HEK293T (cell line): ENCODE data around the gene MDFI.

Source experiments
- CTCF ChIA-PET: fragments of 350-600 bp; formaldehyde crosslinking; extraction: SDS; loops from one replicate; lab custom pipeline; 2021; ENCODE audit warnings: antibody characterized with exemption, inconsistent platforms; lab: Yijun Ruan, JAX
- POLR2A ChIA-PET: fragments of 350-600 bp; formaldehyde crosslinking; extraction: SDS; loops from one replicate; lab custom pipeline; 2020; ENCODE audit warnings: antibody characterized with exemption, inconsistent platforms; lab: Yijun Ruan, JAX
- DNase-seq: peaks from one replicate; pipeline ENCODE4 v3.0.0; 2012; ENCODE audit warnings: mixed read lengths; ENCODE audit errors: extremely low spot score
- ARNT ChIP-seq: fragments of 450-650 bp; IDR thresholded peaks from 2 replicates; pipeline ENCODE4 v1.6.1; 2017; ENCODE audit warnings: mild to moderate bottlenecking
- BHLHE40 ChIP-seq: fragments of 450-650 bp; IDR thresholded peaks from 2 replicates; pipeline ENCODE4 v1.6.1; 2016; ENCODE audit warnings: mild to moderate bottlenecking, moderate library complexity, borderline replicate concordance
- CTBP1 ChIP-seq: fragments of 450-650 bp; IDR thresholded peaks from 2 replicates; pipeline ENCODE4 v1.6.1; 2016; ENCODE audit warnings: borderline replicate concordance
- ELF4 ChIP-seq: fragments of 450-650 bp; IDR thresholded peaks from 2 replicates; pipeline ENCODE4 v1.6.1; 2017; ENCODE audit warnings: antibody characterized with exemption
- FOXA1 ChIP-seq: fragments of 450-650 bp; IDR thresholded peaks from 2 replicates; pipeline ENCODE4 v1.6.1; 2016; ENCODE audit warnings: mild to moderate bottlenecking
- FOXK2 ChIP-seq: fragments of 450-650 bp; IDR thresholded peaks from 2 replicates; pipeline ENCODE4 v1.6.1; 2016; ENCODE audit warnings: mild to moderate bottlenecking
- FOXM1 ChIP-seq: fragments of 450-650 bp; IDR thresholded peaks from 2 replicates; pipeline ENCODE4 v1.6.1; 2017; ENCODE audit warnings: mild to moderate bottlenecking, borderline replicate concordance
- HDGF ChIP-seq: fragments of 450-650 bp; IDR thresholded peaks from 2 replicates; pipeline ENCODE4 v1.6.1; 2017; ENCODE audit warnings: antibody characterized with exemption, borderline replicate concordance
- L3MBTL2 ChIP-seq: fragments of 450-650 bp; conservative IDR thresholded peaks from 2 replicates; pipeline ENCODE4 v1.6.1; 2016; ENCODE audit warnings: mild to moderate bottlenecking
- LEF1 ChIP-seq: fragments of 450-650 bp; IDR thresholded peaks from 2 replicates; pipeline ENCODE4 v1.6.1; 2017; ENCODE audit warnings: mild to moderate bottlenecking, borderline replicate concordance
- NFRKB ChIP-seq: fragments of 450-650 bp; IDR thresholded peaks from 2 replicates; pipeline ENCODE4 v1.6.1; 2016; ENCODE audit warnings: mild to moderate bottlenecking, moderate library complexity
- PKNOX1 ChIP-seq: fragments of 450-650 bp; IDR thresholded peaks from 2 replicates; pipeline ENCODE4 v1.6.1; 2016
- SP1 ChIP-seq: fragments of 450-650 bp; IDR thresholded peaks from 2 replicates; pipeline ENCODE4 v1.6.1; 2017
- SUZ12 ChIP-seq: fragments of 450-650 bp; IDR thresholded peaks from 2 replicates; pipeline ENCODE4 v1.6.1; 2016; ENCODE audit warnings: mild to moderate bottlenecking
- TARDBP ChIP-seq: fragments of 450-650 bp; IDR thresholded peaks from 2 replicates; pipeline ENCODE4 v1.6.1; 2016
- ZNF384 ChIP-seq: fragments of 450-650 bp; IDR thresholded peaks from 2 replicates; pipeline ENCODE4 v1.6.1; 2016

Gene MDFI

GRCh38 chr6:41691426-41692079 lies 53.3 kb downstream of the MDFI start:
- no peak for DNase-seq
- no peak for TF ChIP-seq FOXK2
- no peak for TF ChIP-seq LEF1
- no peak for TF ChIP-seq SP1
- ChIA-PET POLR2A (no interaction called here), CTCF (interaction anchor here (1.3 kb wide), 1 partner anchor 8 kb away, joined by 5 read pairs; no protein-coding TSS in a partner anchor)

- no peak for DNase-seq
- no peak for TF ChIP-seq FOXM1
- TF ChIP-seq ELF4 = no peak
- no peak for TF ChIP-seq FOXA1
- TF ChIP-seq SP1 = no peak
- TF ChIP-seq CTBP1 = no peak
- TF ChIP-seq L3MBTL2 = no peak
- TF ChIP-seq BHLHE40 = no peak
- TF ChIP-seq NFRKB = no peak
- no peak for TF ChIP-seq SUZ12
- ChIA-PET POLR2A (no interaction called here), CTCF (interaction anchor here (0.7 to 1.3 kb wide), 2 partner anchors 9 to 45 kb away, joined by 3 to 5 read pairs; no protein-coding TSS in a partner anchor)
Observed at GRCh38 chr6:41692080-41692675, 53.9 kb downstream of the MDFI start.

- ChIA-PET CTCF (interaction anchor here (0.7 to 1.3 kb wide), 3 partner anchors 9 to 325 kb away, joined by 3 to 5 read pairs (median 3); no protein-coding TSS in a partner anchor), POLR2A (no interaction called here)
- DNase-seq = no peak
- TF ChIP-seq FOXK2 (no peak), L3MBTL2 (no peak), NFRKB (no peak), LEF1 (no peak), SUZ12 (no peak), BHLHE40 (no peak)
Observed at GRCh38 chr6:41692730-41693129, 54.5 kb downstream of the MDFI start.

- ChIA-PET POLR2A (no interaction called here), CTCF (interaction anchor here (0.9 to 1.9 kb wide), 2 partner anchors 12 to 326 kb away, joined by 3 to 5 read pairs; no protein-coding TSS in a partner anchor)
- no peak for DNase-seq
- TF ChIP-seq SP1 (no peak), ARNT (no peak), PKNOX1 (no peak), CTBP1 (no peak), FOXA1 (no peak), FOXM1 (no peak)
Observed at GRCh38 chr6:41693281-41694240, 55.3 kb downstream of the MDFI start.

GRCh38 chr6:41694815-41695526 lies 56.7 kb downstream of the MDFI start:
- no peak for DNase-seq
- TF ChIP-seq CTBP1 (no peak), ELF4 (no peak), TARDBP (no peak), SP1 (no peak), FOXA1 (no peak), NFRKB (no peak), PKNOX1 (no peak), ARNT (no peak), HDGF (no peak), BHLHE40 (no peak), LEF1 (no peak), ZNF384 (no peak), SUZ12 (no peak), L3MBTL2 (no peak), FOXM1 (no peak)
- CTCF ChIA-PET = interaction anchor here (1.1 to 2.2 kb wide), 4 partner anchors 10 to 22 kb away, joined by 3 to 7 read pairs (median 4); no protein-coding TSS in a partner anchor
- POLR2A ChIA-PET = no interaction called here

GRCh38 chr6:41695825-41696224 lies 57.6 kb downstream of the MDFI start:
- DNase-seq = no peak
- TF ChIP-seq PKNOX1 = no peak
- TF ChIP-seq SP1 = no peak
- no peak for TF ChIP-seq ELF4
- no peak for TF ChIP-seq FOXK2
- ChIA-PET CTCF (interaction anchor here (1.1 to 2.2 kb wide), 3 partner anchors 11 to 21 kb away, joined by 3 to 7 read pairs (median 4); no protein-coding TSS in a partner anchor), POLR2A (no interaction called here)
